LHCN-M2 (cell line): ENCODE results near the gene TUBA3E. TPM values are rescaled to one million over a fixed set of nuclear protein-coding genes. Genes with fewer than 3 reads are reported as not detected.
"Not testable (repeated sequence)": the region's sequence is repeated elsewhere in the genome, so short reads cannot be mapped to it uniquely, and the experiment has no call there.

Experiments used
- DNase-seq: peaks from one replicate; pipeline ENCODE4 v3.0.0-alpha.2; 2012; ENCODE audit warnings: low read depth
- total RNA-seq: library from RNA; depleted of rRNA; stranded (reverse); fragments of >200 nt; gene quantifications from 2 replicates; pipeline ENCODE4 v1.2.3, GENCODE V29; 2014

TUBA3E gene
- total RNA-seq, 1 experiment from 2014 or later, result 0.29 TPM

DNA sequence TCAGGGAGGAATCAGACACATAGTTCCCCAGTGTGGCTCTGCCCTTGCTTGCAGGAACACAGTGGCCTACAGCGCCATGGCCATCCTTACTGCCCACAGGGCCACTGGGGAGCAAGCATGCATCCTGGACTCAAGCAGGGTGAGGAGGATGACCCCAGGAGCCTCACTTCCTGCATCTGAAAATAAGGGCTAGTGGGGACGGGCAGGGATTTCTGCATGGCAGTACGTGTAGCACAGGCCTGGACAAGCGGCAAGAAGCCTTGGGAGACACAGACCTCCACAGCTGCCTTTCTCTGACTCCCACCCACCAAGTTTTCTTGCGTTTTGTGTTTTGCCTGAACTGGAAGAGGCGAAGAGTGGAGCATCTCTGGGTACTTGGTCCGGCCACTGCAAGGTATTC, 35.8 kb downstream of the TUBA3E start:
- not testable (repeated sequence) for DNase-seq

DNA sequence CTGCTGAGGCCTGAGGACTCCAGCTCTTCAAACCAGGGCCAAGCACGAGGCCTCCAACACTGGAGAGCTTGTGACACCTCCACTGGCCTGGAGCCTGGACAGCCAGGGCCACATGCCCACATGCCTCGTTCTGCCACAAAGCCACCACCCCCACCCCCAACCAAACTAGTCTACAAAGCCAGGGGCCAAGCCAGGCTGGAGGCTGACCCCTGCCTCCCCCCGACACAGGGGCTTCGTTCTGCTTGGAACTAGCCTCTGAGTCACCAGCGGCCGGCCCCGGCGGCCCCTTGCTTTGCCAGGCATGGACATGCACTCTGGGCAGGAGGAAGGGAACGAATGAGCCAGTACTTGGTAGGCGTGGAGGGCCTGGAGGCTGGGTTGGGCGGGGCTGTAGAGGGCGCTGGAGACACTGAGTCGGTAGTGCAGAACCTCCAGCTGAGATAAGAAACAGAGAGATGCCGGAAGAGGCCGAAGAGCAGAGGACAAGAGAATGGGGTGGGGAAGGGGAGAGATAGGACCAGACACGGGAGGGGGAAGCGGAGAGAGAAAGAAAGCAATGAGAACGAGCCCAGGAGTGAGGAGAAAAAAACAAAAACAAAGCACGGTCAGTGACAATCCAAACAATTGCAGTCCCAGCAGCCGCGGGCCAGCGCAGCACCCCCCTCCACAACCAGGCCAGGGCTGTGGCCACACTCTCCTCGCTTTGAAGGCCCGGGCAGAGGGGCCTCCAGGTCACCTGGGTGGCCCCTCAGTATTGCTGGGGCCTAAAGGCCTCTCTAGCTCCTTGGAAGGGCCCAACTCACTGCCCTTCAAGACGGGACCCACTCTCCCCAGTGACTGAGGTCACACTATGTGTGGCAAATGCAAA, 37.2 kb downstream of the TUBA3E start:
- not testable (repeated sequence) for DNase-seq

DNA sequence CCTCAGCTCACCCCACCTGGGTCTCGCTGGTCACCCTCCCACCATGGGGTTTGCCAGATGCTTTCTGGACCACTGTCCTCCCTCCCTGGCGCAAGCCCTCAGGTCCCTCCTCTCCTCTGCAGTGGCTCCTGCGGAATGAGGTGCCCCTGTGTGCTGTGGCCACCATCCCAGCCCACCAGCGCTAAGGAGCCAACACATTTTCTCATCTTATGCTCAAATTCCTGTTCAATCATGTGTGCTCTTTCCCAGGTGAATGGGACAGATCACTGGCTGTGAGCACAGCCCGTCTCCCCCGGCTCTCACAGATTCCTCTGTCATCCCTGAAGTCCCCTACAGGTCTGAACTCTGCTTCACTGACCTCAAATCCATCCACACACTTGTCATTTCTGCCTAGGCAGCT, 38.1 kb downstream of the TUBA3E start:
- DNase-seq, result no peak

DNA sequence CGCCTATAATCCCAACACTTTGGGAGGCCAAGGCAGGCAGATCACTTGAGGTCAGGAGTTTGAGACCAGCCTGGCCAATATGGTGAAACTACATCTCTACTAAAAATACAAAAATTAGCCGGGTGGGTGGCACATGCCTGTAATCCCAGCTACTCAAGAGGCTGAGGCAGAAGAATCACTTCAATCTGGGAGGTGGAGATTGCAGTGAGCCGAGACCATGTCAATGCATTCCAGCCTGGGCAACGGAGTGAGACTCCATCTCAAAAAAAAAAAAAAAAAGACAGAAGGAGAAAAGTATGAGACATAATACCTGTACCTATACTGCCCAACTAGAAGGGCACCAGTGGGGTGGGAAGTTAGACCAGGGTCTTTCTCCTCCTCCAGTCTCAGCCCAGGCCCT, 38.9 kb downstream of the TUBA3E start:
- DNase-seq, result not testable (repeated sequence)

DNA sequence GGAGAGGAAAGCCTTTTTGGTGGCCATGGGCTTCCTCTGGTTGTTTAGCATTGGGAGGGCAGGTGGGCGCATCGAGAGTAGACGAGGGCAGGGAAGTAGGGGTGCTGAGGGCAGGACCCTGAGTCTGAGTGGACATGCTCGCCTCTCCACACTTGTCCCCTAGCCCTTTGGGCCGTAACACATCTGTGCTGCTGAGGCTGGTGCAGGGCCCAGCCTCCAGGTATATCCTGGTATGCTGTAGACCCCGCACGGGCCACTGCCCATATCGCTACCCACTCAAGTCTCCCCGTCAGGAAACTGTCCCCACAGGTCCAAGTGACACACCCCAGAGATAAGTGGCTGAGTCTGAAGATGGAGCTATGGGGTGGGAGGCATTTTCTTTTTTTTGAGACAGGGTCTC, 39.6 kb downstream of the TUBA3E start:
- DNase-seq, result no peak

DNA sequence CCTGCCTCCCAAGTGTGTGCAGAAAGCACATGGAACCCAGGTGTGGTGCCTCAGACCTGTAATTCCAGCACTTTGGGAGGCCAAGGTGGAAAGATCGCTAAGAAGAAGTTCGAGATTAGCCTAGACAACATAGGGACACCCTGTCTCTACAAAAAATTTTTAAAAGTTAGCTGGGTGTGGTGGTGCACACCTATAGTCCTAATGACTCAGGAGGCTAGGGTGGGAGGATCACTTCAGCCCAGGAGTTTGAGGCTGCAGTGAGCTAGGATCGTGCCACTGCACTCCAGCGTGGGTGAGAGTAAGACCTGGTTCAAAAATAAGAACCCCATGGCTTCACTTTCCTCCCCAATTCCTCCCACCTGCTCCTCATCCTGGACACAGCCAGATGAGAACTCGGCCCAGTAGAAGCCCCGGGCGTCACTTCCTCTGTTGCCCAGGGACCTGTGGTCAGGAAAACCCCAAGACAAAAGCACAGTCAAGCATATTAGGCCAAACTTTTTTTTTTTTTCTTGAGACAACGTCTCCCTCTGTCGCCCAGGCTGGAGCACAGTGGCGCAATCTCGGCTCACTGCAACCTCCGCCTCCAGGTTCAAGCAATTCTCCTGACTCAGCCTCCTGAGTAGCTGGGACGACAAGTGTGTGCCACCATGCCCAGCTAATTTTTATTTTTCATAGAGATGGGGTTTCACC, 40.3 kb downstream of the TUBA3E start:
- DNase-seq, result not testable (repeated sequence)

DNA sequence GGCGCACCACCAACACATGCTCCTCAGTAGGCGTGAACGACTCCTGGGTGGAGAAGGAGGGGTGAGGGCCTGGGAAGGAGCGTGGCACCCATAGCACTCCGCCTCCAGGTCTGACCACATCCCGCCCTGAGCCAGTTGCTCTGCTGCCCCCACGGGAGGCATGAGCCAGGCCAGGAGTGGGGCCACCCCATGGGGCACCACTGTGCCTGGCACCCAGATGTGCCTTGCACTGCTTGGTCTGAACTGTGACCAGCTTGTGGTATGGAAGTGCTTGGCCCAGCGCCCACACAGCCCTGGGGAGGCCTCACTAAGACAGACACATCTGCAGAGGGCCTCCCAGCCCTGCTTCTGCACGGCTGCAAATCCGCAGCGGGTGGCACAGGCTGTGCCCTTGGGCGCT, 40.9 kb downstream of the TUBA3E start:
- not testable (repeated sequence) for DNase-seq

DNA sequence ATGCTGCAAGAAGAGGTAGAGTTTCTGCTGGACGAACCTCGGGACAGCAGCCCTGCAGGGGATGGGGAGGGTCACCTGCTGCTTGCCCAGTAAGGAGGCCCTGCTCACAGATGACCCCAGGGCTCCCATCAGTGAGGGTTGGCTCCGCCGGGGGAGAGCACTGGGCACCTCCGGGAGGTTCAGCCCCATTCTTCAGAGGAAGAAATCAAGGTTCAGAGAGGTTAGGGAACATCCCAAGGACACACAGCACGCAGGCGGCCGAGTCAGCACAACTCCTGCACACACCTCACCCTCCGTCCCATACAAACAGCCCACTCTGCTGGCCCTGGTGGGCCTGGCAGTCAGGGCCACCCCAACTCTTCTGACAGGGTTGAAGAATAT, 41.6 kb downstream of the TUBA3E start:
- DNase-seq, result no peak

DNA sequence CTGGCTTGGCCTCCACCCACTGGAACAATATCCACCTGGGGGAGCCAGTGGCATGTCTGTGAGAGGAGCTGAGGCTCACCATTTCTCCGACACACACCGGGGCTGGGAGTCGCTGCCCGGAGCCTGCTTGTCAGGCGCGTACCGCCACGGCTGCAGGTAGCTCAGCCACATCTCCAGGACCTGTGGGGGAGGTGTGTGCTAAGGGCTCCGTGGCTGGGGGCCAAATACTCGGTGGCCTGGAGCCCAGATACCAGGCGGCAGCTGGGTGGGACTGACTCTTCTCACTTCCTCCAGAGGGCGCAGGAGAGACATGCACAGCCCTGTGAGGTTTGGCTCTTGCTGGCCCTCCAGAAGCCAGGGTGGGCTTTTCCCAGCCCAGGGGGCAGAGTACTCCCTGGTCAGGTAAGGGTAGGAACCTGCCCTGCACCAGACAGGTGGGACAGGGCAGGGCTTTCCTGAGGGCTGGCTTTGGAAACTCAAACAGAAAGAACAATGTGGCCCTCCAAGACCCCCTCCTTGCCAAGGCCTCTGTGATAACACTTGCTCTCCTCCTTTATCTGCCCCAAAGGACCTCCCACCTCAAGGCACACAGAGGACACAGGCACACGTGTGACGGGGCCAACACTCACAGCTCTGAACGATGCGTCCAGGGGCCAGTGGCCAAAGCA, 42.1 kb downstream of the TUBA3E start:
- DNase-seq, result peak; percentile 35

DNA sequence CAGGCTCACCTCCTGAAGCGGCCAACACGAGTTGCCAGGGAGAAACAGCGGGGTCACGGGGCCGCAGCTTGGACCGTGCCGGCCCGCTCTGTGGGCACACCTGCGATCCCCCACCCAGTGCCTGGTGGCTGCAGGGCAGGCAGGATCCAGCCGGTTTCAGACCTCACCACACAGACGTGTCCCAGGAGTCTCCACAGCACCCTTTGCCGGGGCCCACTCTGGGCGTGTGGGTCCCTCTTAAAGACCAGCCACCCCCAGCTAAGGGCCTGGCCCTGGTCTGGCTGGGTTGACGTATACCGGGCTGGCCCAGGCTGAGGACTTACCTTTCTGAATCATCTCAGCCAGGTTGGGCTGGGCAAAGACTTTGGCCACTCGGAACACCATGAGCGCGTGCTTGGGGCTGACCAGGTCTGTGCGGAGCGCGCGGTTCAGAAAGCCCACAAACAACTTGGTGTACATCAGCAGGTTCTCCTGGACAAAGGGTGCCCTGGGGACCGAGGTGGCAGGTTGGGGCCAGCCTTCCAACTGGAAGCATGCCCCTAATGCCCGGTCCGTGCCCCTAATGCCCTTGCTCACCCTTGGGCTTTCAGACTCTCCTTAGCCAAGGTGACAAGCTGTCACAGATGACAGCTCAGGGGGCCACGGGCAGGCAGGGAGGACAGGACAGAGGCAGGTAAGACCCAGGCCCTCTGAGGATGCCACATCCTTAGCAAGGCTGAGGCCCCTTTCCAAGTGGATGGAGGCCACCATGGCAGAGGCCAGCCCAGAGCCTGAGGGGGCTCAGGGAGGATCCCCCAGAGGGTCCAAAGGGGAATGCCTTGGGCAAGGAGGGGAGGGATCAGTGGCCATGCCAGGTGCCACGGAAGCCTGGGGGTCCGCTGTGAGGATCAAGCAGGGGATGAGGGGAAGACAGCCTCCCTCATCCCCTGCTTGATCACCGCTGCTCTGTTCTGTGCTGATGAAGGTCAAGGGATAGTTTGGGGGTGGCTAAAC, 43.2 kb downstream of the TUBA3E start:
- DNase-seq, result no peak

DNA sequence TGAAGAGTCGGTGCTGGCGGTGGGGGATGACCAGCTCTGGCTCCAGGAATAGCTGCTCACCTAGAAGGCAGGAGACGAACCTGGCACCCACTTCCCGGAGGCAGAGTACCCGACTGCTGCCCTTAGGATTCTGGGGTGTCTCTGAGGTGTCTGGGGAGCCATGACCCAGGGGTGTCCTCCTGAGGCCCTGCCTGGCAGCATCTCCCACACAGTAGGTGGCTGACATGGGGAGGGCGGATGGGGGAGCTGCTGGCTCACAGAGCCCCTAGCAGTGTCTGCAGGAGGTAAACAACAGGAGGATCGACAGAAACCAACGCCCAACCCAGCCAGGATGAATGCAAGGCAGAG, 43.8 kb downstream of the TUBA3E start:
- not testable (repeated sequence) for DNase-seq

DNA sequence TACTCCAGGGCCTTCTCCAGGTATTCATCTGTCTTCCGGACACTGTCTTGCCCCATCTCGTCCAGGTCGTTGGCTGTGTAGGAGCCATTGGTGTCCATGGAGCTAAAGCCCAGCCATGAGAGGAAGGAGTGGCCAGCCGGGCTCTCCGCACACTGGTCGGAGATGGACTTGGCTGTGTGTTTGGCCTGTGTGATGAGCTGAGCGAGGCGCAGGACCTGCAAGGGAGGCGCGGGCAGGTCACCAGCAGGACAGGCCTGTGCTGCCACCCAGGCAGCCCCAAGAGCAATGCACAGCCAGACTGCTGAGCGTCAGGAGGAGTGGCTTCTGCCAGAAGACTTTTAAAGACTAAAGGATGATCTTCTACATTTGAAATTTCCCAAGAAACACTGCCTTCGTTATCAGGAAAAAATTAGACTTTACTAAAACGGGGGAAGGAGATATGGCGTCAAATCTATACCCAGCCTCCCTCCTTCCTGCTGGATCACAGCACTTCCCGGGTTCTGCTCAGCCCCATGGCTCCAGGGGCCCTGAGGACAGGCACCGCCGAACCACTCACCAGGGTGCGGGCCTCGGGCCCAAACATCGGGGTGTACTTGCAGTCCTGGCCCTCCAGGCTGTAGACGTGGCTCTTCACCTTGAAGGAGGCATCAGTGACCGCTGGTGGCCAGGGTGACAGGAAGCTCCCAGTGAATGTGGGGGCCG, 44.4 kb downstream of the TUBA3E start:
- DNase-seq, result not testable (repeated sequence)

DNA sequence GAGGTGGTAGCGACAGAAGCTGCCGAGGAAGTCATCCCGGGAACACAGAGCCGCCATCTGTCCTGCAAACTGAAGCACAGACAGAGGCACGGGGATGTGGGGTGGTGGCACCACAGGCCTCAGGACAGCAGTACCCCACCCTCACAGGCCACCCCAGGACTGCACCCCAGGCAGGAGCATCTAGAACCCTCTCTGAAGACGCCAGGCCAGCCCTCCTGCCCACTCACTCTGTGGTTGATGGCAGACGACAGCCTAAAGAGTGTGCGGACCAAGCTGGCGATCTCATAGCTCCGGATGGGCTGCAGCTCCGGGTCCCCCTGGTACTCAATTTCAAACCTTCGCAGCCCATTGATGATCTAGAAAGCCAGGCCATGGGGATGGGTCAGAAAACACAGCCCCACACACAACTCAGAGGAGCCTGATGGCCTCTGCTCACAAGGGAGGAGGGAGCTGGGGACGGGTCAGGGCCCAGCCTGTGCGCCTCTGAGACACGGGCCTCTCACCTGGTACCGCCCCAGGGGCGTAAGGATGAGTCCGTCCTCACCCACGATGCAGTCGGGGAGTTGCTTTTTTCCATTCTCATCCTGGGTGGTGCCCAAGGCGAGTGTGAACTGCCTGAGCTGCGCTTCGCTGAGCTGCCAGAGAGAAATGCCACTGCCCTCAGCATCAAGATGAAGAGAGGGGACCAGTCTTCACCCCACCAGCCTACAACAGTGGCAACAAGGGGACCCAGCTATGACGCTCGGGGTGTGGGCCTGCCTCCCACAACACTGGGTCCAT, 45.2 kb downstream of the TUBA3E start:
- no peak for DNase-seq

DNA sequence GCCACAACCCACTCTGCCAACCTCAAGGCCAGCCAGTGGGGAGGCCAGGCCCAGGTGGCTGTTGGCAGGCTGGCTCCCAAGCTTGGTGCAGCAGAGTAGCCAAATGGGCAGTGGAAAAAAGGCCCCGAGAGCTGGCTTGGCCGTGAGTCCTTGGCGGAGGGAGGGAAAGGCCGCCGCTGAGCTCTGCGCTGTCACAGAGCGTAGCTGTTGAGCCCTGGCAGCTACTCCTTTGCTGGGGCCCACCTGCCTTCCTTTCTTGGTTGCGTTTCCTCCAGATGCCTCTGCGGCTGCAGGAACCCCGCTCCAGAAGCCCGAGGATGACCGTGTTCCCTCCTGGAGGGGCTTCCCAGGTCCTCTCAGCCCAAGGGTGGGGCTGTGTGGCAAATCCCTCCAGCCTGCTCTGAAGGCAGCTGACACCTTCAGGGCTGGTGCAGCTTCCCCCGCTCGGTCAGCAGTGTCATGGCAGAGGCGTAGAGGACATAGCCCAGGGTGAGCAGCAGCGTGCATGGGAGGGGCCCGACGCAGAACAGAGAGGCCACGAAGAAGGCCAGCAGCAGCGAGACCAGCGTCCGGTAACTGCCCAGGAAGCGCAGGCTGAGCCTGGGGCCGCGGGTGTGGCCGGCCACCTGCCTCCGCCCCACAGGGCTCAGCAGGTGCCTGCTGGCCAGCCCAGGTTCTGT, 46.0 kb downstream of the TUBA3E start:
- DNase-seq, result not testable (repeated sequence)

DNA sequence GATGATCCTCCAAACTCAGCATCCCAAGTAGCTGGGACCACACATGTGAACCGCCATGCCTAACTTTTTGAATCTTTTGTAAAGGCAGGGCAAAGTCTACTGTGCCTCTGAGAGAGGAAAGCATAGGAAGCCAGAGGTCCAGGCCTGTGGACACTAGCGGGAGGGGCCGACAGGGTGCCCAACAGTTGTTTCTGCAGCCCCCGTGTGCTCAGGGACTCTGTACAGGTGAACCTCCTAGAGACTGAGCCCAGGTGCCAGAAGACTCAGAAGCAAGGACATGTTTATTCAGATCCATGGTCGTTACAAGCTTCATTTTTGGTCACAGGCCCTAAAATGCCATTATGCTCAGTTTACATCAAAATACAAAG, 47.1 kb downstream of the TUBA3E start:
- DNase-seq, result not testable (repeated sequence)

DNA sequence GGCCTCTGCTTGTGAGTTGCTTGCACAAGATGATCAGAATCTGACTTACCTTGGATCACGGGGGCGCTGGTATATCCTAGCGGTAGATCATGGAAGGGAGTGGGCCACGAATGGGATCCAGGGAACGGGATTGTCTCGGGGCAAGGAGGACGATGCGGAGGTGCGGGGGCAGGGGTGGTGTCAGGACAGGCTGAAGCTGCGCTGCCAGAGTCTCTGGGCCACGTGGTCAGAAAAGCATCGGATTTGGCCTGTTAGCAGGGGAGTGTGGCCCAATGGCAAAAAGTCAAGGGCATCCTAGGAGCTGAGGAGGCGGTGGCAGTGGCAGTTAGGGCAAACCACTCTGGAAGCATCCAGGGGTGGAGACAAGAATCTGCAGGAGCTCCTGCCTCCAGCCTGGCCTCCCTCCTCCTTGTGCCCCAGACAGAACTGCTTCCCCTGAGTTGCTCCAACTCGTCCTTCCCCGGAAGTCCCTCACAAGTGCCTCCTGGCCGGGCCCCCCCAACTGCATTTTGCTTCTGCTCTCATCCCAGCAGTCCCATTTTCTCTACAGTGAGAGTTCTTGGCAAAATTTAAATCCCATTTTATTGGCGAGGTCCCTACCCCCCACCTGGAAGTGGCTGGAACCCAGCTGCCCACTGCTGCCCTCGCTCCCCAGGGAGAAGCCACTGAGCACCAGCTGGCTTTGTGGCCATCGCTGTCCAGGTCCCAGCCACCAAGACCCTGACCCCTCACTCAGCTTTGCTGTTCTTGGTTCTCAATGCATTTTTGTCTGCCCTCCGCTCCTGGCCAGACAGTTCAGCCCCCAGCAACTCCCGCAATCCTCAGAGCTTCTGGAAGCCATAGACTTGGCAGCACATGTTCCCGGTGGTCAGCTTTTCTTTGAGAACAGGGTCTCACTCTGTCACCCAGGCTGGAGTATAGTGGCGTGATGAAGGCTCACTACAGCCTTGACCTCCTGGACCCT, 47.8 kb downstream of the TUBA3E start:
- DNase-seq, result no peak

DNA sequence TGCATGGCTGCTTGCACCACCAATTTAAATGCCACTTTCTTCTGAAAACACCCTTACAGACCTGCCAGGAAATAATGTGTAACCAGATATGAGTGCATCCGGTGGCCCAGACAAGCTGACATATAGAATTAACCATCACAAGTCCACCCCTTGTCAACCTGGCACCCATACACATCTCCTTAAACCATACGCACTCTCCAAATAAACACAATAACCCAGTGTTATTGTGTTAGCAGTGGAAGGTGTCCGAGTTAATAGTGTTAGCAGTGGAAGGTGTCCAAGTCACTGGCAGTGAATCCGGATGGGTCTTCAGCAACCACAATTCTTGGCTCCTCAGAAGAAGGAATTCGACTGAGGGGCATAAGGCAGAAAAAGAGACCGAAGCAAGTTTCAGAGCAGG, 49.7 kb downstream of the TUBA3E start:
- DNase-seq, result not testable (repeated sequence)

DNA sequence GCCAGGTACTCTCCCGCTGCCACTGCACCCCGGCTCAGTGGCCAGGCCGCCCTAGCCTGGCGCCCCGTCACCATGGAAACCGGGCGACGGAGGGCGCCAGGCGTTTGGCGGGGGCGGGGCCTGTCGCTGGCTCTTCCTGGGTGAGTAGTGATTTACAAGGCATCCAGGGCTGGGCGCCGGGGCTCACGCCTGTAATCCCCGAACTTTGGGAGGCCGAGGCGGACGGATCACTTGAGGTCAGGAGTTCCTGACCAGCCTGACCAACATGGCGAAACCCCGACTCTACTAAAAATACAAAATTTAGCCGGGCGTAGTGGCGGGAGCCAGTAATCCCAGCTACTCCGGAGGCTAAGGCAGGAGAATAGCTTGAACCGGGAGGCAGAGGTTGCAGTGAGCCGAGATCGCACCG, 53.2 kb downstream of the TUBA3E start, which contains the start of gene CCDC74B:
CCDC74B (minus strand) TSS at position 107 of the 409 bp plus-strand sequence. CDS start 116 bp downstream, outside the sequence.
- DNase-seq, result peak; percentile 39
